Vagina (tissue), 2 donors: ENCODE measurements around the gene AIPL1. TPM values are rescaled to one million over a fixed set of nuclear protein-coding genes. Genes with fewer than 3 reads are reported as not detected.

Experiments
- DNase-seq, 2 donors: peaks; one replicate each; pipeline ENCODE4 v3.0.0-alpha.2; 2017; ENCODE audit errors: extremely low spot score in 2 of 2
- H3K27ac ChIP-seq: fragments of 200-600 bp; sonication (generic); one replicate; pipeline ENCODE4 v1.5.1; 2019
- H3K27me3 ChIP-seq: fragments of 200-600 bp; sonication (generic); one replicate; pipeline ENCODE4 v1.5.1; 2019
- H3K36me3 ChIP-seq, 2 donors: fragments of 200-600 bp; sonication (generic); one replicate each; pipeline ENCODE4 v1.5.1; 2017 to 2019
- H3K4me1 ChIP-seq: fragments of 200-600 bp; sonication (generic); one replicate; pipeline ENCODE4 v1.5.1; 2019
- H3K4me3 ChIP-seq, 2 donors: fragments of 200-600 bp; sonication (generic); 1 replicate in 1 of 2; 2 replicates in 1 of 2; pipeline ENCODE4 v1.5.1; 2016 to 2019
- H3K9me3 ChIP-seq: fragments of 200-600 bp; sonication (generic); one replicate; pipeline ENCODE4 v1.5.1; 2019
- POLR2A ChIP-seq, 2 donors: fragments of 450-650 bp; IDR thresholded peaks; one replicate each; pipeline ENCODE4 v1.6.1; 2017; ENCODE audit warnings: antibody characterized with exemption in 2 of 2, mild to moderate bottlenecking in 2 of 2, moderate library complexity in 2 of 2
- POLR2AphosphoS5 ChIP-seq, 2 donors: sonication (generic); formaldehyde crosslinking; IDR thresholded peaks; one replicate each; pipeline ENCODE4 v1.9.0; 2017; ENCODE audit warnings: antibody characterized with exemption in 2 of 2, mild to moderate bottlenecking in 2 of 2, low read depth in 1 of 2; ENCODE audit not compliant: insufficient read depth in 1 of 2
- intact Hi-C: fragments of 100-400 bp; cut with DNase I; formaldehyde crosslinking; loops from one replicate; pipeline ENCODE4 v1.15.1; 2023
- total RNA-seq: library from RNA; depleted of rRNA; stranded (reverse); fragments of >200 nt; gene quantifications from one replicate; pipeline ENCODE4 v1.2.3, GENCODE V29; 2016
- TF ChIP-seq, protein P1 (sequence below), 3 experiments: fragments of 450-650 bp in 2 of 3; fragments of 200-600 bp in 1 of 3; sonication (generic) in 1 of 3; IDR thresholded peaks; one replicate each; pipeline ENCODE4 v1.5.1; 2017 to 2019; ENCODE audit warnings: antibody characterized with exemption in 3 of 3, mild to moderate bottlenecking in 2 of 3, moderate library complexity in 2 of 3

AIPL1 gene
- total RNA-seq, 1 donor from 2014 or later = not detected

DNA sequence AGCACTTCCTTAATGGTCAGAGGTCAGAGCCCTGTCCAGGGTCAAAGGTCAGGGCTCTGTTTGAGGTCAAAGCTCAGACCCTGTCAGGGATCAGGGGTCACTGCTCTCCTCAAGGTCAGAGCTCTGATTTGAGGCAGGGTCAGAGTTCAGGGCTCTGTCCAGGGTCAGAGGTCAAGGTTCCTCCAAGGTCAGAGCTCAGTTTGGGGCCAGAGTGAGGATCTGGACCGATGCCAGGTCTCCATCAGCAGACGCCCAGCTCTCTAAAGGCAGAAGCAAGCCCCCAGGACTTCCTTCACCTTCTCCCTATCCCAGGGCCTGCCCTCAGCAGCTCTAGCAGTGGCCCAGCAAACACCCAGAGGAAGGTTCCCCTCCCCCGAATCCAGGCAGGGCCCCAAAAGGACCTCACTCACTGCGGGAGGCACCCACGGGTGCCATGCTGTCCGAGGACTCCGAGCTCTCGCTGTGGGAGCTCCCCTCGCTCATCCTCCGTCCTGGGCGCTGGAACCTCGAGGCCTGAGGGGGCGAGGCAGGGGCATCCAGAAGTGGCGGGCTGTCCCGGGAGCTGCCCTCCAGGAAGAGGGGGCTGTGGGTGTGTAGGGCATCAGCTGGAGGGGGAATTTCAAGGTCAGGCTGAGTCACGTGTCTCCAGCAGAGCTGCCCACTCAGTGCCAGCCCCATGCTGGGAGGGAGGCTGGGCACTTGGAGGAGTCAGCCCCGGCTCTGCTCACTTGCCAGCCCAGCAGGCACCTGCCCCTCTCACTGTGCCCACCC is 36.0 kb upstream of the AIPL1 start:
- Histone ChIP-seq H3K4me3 (no peak overlapping the region), H3K27me3 (no peaks in the 10 kb centered on the region), H3K27ac (no peak overlapping the region), H3K36me3 (no peaks in the 10 kb centered on the region), H3K9me3 (no peaks in the 10 kb centered on the region), H3K4me1 (peaks cover 23% of the 10 kb centered on the region)
- TF ChIP-seq, protein P1, sequence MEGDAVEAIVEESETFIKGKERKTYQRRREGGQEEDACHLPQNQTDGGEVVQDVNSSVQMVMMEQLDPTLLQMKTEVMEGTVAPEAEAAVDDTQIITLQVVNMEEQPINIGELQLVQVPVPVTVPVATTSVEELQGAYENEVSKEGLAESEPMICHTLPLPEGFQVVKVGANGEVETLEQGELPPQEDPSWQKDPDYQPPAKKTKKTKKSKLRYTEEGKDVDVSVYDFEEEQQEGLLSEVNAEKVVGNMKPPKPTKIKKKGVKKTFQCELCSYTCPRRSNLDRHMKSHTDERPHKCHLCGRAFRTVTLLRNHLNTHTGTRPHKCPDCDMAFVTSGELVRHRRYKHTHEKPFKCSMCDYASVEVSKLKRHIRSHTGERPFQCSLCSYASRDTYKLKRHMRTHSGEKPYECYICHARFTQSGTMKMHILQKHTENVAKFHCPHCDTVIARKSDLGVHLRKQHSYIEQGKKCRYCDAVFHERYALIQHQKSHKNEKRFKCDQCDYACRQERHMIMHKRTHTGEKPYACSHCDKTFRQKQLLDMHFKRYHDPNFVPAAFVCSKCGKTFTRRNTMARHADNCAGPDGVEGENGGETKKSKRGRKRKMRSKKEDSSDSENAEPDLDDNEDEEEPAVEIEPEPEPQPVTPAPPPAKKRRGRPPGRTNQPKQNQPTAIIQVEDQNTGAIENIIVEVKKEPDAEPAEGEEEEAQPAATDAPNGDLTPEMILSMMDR (IDR thresholded peaks at IDR 0.05) = no peak
- no peak for TF ChIP-seq POLR2A (IDR thresholded peaks at IDR 0.05)
- TF ChIP-seq POLR2AphosphoS5 (IDR thresholded peaks at IDR 0.05; ENCODE audit: insufficient read depth in 1 of 2, low read depth in 1 of 2) = no peak
- DNase-seq = no peak
- intact Hi-C loops = no loop called here

DNA sequence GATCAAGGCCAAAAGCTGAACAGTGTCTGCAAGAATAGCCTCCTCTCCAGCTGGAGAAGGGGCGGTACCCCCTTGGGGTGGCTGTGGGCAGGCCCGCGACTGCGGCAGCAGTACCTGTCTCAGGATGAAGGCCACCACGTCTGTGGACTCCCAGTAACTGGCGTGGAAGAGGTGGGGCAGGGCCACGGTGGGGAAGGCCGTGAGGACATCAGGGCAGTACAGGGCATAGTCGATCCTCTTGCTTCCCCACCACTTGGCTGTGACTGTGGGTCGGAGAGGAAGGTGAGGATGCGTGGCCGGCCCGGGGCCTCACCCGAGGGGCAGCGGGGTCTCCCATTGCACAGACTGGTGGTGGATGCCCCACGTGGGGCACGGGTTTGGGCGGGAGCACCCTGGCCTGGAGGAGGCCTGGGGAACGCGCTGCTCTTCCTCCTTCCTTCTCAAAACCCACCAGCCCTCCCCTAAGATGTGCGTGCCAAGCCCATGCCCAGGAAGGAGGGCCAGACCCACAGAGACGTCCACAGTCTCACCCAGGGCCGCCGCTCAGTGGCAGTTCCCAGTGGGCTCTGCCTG is 35.3 kb upstream of the AIPL1 start:
- Histone ChIP-seq H3K4me1 (peaks cover 18% of the 10 kb centered on the region), H3K4me3 (no peak overlapping the region), H3K27ac (no peak overlapping the region), H3K27me3 (no peaks in the 10 kb centered on the region), H3K9me3 (no peaks in the 10 kb centered on the region), H3K36me3 (no peaks in the 10 kb centered on the region)
- intact Hi-C loops = no loop called here
- TF ChIP-seq POLR2A (IDR thresholded peaks at IDR 0.05) = no peak
- TF ChIP-seq, protein P1 (IDR thresholded peaks at IDR 0.05) = no peak
- no peak for TF ChIP-seq POLR2AphosphoS5 (IDR thresholded peaks at IDR 0.05; ENCODE audit: insufficient read depth in 1 of 2, low read depth in 1 of 2)
- DNase-seq = no peak

DNA sequence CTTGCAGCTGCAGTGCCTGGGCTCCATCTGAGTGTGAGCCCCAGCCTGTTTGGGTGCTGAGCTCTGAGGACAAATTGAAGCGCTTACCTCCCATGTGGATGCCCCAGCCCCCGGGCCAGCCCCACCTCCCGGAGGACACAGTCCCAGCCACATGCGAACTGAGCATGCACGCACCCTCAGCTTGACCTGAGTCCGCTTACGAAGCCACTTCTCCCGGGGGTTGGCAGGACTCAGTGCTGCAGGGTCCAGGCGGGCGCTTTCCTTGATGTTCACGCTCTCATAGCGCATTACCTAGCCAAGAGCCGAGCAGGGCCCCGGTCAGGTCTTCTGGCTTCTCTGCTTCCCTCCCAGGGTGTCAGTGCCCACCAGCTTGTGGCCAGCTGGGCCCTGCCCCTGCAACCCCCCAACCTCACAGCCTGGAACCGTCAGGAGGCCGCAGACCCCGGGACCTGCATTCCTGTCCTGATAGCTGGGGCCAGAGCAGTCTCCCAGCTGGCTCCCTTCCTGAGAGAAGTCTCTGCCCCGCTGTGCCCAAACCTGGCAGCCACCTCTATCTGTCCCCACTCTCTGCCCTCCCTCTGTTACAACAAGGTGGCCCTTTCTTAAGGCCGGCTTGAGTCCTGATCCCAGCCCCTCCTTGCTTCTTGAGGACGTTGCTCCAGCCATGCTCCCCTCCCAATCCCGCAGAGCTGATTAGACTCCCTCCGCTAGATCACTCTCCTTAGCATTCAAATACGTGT is 33.3 kb upstream of the AIPL1 start:
- H3K36me3 ChIP-seq = peaks cover 0 to 9% of the 10 kb centered on the region in 2 donors

DNA sequence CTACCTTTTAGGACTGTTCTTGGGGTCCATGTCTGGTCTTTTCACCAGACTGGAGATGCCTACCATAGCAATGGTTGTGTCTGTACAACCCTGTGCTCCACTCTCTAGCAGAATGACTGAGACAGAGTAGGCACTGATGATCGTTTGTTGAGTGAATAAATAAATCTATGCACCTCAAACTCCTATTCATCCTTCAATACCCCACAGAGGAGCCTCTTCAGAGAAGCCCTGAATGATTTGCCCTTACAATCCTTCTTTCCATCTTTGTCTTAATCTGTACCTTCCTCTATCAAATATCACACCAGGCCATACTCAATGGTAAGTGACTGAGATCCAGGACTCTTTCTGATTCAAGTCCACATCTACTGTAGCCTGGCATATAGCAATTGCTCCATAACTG is 32.6 kb upstream of the AIPL1 start:
- Histone ChIP-seq H3K36me3 (peaks cover 0 to 9% of the 10 kb centered on the region in 2 donors), H3K27ac (no peak overlapping the region), H3K4me1 (peaks cover 10% of the 10 kb centered on the region), H3K4me3 (no peak overlapping the region), H3K27me3 (no peaks in the 10 kb centered on the region), H3K9me3 (no peaks in the 10 kb centered on the region)
- intact Hi-C loops = no loop called here
- DNase-seq = no peak
- TF ChIP-seq POLR2A (IDR thresholded peaks at IDR 0.05) = no peak

More for the DNA sequence above, 33.3 kb upstream of the AIPL1 start:
- TF ChIP-seq POLR2AphosphoS5 (IDR thresholded peaks at IDR 0.05; ENCODE audit: insufficient read depth in 1 of 2, low read depth in 1 of 2) = no peak
- TF ChIP-seq, protein P1 (IDR thresholded peaks at IDR 0.05) = no peak
- TF ChIP-seq POLR2A (IDR thresholded peaks at IDR 0.05) = no peak
- Histone ChIP-seq H3K4me3 (no peak overlapping the region), H3K9me3 (no peaks in the 10 kb centered on the region), H3K27me3 (no peaks in the 10 kb centered on the region), H3K27ac (no peak overlapping the region), H3K4me1 (peaks cover 16% of the 10 kb centered on the region)
- intact Hi-C loops = no loop called here
- DNase-seq = no peak

DNA sequence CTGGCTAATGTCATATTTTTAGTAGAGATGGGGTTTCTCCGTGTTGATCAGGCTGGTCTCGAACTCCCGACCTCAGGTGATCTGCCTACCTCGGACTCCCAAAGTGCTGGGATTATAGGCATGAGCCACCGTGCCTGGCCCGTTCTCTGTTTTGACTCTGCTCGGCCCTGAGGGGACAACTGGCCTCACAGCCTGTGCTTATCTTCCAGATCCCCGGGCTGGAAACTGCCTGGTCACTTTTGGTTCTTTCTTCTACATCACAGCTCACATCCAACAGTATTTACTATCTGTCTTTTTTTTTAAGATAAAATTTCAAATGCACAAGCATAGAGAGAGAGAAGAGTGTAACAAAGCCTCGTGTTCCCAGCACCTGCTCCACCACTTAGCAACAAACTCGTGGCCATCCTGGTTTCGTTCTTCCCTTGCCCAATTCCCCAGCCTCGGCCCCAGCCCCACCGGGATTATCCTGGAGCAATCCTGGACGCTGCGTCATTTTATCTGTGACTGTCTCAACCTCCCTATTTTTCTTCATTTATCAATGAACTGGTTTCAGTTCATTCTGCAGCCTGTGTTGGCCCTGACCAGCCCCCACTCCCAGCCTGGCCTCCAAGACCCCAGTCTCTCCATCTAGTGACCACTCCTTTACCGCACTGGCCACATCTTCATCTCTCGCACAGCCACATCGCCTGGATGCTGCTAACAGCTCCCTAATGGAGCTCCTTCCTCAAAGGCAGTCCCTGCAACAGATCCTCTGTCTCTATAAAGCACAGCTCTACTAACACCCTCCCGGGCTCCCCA is 30.5 kb upstream of the AIPL1 start:
- Histone ChIP-seq H3K4me3 (no peak overlapping the region), H3K27me3 (no peaks in the 10 kb centered on the region), H3K4me1 (no peaks in the 10 kb centered on the region), H3K9me3 (no peaks in the 10 kb centered on the region), H3K27ac (no peak overlapping the region), H3K36me3 (peaks cover 0 to 9% of the 10 kb centered on the region in 2 donors)
- no peak for DNase-seq
- intact Hi-C loops = no loop called here
- TF ChIP-seq, protein P1 (IDR thresholded peaks at IDR 0.05) = no peak
- TF ChIP-seq POLR2A (IDR thresholded peaks at IDR 0.05) (no peak), POLR2AphosphoS5 (IDR thresholded peaks at IDR 0.05; ENCODE audit: insufficient read depth in 1 of 2, low read depth in 1 of 2) (no peak)
